ENCODE results near the gene FMN2. TPM values are rescaled to one million over a fixed set of nuclear protein-coding genes. Genes with fewer than 3 reads are reported as not detected.

Gene FMN2
- polyA plus RNA-seq, 3 donors, result not detected

- no peak for DNase-seq
- Mint-ChIP-seq H3K27me3 (ENCODE audit: low read depth in 3 of 3) (peaks cover 0 to 2% (median 1%) of the 10 kb centered on the region in 3 donors), H3K4me1 (no peaks in the 10 kb centered on the region), H3K27ac (no peak overlapping the region), H3K9me3 (peaks cover 0 to 8% (median 2%) of the 10 kb centered on the region in 7 donors), H3K4me3 (no peak overlapping the region), H3K36me3 (no peaks in the 10 kb centered on the region)
- no peak for TF ChIP-seq CTCF (IDR thresholded peaks at IDR 0.05)
- no peak overlapping the region for H3K4me3 ChIP-seq (replicated peaks in 1 of 3; ENCODE audit: low read depth in 2 of 3, low read length in 3 of 3)
- no peak overlapping the region for H3K9ac ChIP-seq (ENCODE audit: insufficient read depth, low read length, poor library complexity, severe bottlenecking)
- H3K36me3 ChIP-seq (replicated peaks in 1 of 2; ENCODE audit: control insufficient read depth in 1 of 2, insufficient read depth in 2 of 2, low read length in 2 of 2), result no peaks in the 10 kb centered on the region
- 79% methylated on average over 2 of the region's 5 CpGs for WGBS (ENCODE audit: insufficient coverage)
- H3K4me2 ChIP-seq (replicated peaks; ENCODE audit: extremely low read depth, low read length, poor library complexity, severe bottlenecking), result no peak overlapping the region
- no peaks in the 10 kb centered on the region for H3K79me2 ChIP-seq (ENCODE audit: insufficient read depth, low read length)
- H3K27ac ChIP-seq (ENCODE audit: low read depth in 1 of 2, low read length in 2 of 2), result no peak overlapping the region
- H3K4me1 ChIP-seq (ENCODE audit: control insufficient read depth in 1 of 2, insufficient read depth in 2 of 2, low read length in 2 of 2), result no peaks in the 10 kb centered on the region
- no peak overlapping the region for H2AFZ ChIP-seq (ENCODE audit: insufficient read depth, low read depth, low read length, poor library complexity, severe bottlenecking)
- H4K20me1 ChIP-seq (ENCODE audit: insufficient read depth, low read length), result no peaks in the 10 kb centered on the region
- intact Hi-C loops (cut with micrococcal nuclease), result no loop called here
- no peaks in the 10 kb centered on the region for H3K9me3 ChIP-seq (replicated peaks in 1 of 2; ENCODE audit: control insufficient read depth in 1 of 2, insufficient read depth in 1 of 2, low read length in 2 of 2)
- no peaks in the 10 kb centered on the region for H3K27me3 ChIP-seq (ENCODE audit: control insufficient read depth in 2 of 2, insufficient read depth in 2 of 2, low read length in 2 of 2)
Observed at GRCh38 chr1:240362046-240362445, 270.4 kb downstream of the FMN2 start.

DNA sequence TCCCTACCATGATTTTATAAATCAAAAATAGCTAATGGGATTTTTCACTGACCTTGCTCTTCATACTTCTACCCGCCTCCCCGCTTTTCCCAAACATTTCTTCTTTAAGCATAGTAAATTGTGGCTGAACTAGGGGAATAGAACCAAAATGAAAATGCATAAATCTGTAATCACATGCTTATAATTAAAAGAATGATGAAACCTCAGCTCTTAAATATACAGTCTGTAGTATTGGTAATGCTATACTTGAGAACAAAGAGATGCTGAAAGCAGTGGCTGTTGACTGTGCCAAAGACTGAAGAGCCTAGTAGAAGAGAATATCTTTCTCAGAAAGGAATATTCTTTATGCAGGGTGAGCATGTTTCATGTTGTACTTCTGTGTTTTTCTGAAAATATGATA is 271.1 kb downstream of the FMN2 start:
- H3K9ac ChIP-seq (ENCODE audit: insufficient read depth, low read length, poor library complexity, severe bottlenecking), result no peak overlapping the region
- no peak overlapping the region for H3K4me2 ChIP-seq (replicated peaks; ENCODE audit: extremely low read depth, low read length, poor library complexity, severe bottlenecking)
- no peak overlapping the region for H3K4me3 ChIP-seq (replicated peaks in 1 of 3; ENCODE audit: low read depth in 2 of 3, low read length in 3 of 3)
- H3K36me3 Mint-ChIP-seq, result no peaks in the 10 kb centered on the region
- no peak for DNase-seq
- no peaks in the 10 kb centered on the region for H3K36me3 ChIP-seq (replicated peaks in 1 of 2; ENCODE audit: control insufficient read depth in 1 of 2, insufficient read depth in 2 of 2, low read length in 2 of 2)
- no peak overlapping the region for H3K27ac Mint-ChIP-seq
- TF ChIP-seq CTCF (IDR thresholded peaks at IDR 0.05), result no peak
- H3K27me3 ChIP-seq (ENCODE audit: control insufficient read depth in 2 of 2, insufficient read depth in 2 of 2, low read length in 2 of 2), result no peaks in the 10 kb centered on the region
- no peak overlapping the region for H3K27ac ChIP-seq (ENCODE audit: low read depth in 1 of 2, low read length in 2 of 2)
- WGBS (ENCODE audit: insufficient coverage), result no CpG with 5 or more reads among the region's 2 CpGs
- peaks cover 0 to 2% (median 1%) of the 10 kb centered on the region in 3 donors for H3K27me3 Mint-ChIP-seq (ENCODE audit: low read depth in 3 of 3)
- H3K79me2 ChIP-seq (ENCODE audit: insufficient read depth, low read length), result no peaks in the 10 kb centered on the region
- no peaks in the 10 kb centered on the region for H4K20me1 ChIP-seq (ENCODE audit: insufficient read depth, low read length)
- H3K9me3 Mint-ChIP-seq, result peaks cover 0 to 8% (median 2%) of the 10 kb centered on the region in 7 donors
- no peaks in the 10 kb centered on the region for H3K9me3 ChIP-seq (replicated peaks in 1 of 2; ENCODE audit: control insufficient read depth in 1 of 2, insufficient read depth in 1 of 2, low read length in 2 of 2)
- no peak overlapping the region for H2AFZ ChIP-seq (ENCODE audit: insufficient read depth, low read depth, low read length, poor library complexity, severe bottlenecking)
- intact Hi-C loops (cut with micrococcal nuclease), result no loop called here
- H3K4me1 ChIP-seq (ENCODE audit: control insufficient read depth in 1 of 2, insufficient read depth in 2 of 2, low read length in 2 of 2), result no peaks in the 10 kb centered on the region
- H3K4me1 Mint-ChIP-seq, result no peaks in the 10 kb centered on the region
- H3K4me3 Mint-ChIP-seq, result no peak overlapping the region
